Stimulated activated CD8-positive, alpha-beta memory T cell treated with anti-CD3 and anti-CD28 coated beads, Interleukin-15, amount 100 ng/mL, for 1 hour (primary cell): Measurements from ENCODE around the gene ACVR1B.

ENCODE experiments used
- DNase-seq: peaks from one replicate; pipeline ENCODE4 v3.0.0-alpha.2; 2020; ENCODE audit warnings: low read depth

Gene ACVR1B

DNA sequence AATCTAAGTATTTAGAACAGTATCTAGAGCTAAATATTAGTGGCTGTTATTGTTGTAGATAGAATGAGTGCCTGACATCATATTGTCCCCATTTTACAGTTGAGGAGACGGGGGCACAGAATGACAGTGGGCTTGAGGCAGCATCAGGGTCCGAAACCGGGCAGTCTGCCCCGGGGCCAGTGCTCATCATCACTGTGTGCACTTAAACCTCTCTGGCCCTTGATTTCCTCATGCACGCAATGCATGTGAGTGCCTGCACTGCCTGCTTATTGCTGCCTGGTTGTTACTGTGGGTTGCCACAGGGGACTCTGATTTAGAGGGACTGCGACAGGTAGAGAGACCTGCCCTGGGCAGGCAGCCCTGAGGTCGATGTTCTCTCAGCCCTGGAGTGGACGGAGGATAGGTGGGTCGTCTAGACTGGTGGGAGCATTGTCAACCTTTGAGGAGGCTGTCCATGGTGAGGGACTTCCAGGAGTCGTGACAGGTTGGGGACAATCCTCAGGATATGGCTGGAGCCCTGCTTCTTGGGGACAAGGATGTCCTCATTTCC lies 34.4 kb upstream of the ACVR1B start:
- DNase-seq: no peak

DNA sequence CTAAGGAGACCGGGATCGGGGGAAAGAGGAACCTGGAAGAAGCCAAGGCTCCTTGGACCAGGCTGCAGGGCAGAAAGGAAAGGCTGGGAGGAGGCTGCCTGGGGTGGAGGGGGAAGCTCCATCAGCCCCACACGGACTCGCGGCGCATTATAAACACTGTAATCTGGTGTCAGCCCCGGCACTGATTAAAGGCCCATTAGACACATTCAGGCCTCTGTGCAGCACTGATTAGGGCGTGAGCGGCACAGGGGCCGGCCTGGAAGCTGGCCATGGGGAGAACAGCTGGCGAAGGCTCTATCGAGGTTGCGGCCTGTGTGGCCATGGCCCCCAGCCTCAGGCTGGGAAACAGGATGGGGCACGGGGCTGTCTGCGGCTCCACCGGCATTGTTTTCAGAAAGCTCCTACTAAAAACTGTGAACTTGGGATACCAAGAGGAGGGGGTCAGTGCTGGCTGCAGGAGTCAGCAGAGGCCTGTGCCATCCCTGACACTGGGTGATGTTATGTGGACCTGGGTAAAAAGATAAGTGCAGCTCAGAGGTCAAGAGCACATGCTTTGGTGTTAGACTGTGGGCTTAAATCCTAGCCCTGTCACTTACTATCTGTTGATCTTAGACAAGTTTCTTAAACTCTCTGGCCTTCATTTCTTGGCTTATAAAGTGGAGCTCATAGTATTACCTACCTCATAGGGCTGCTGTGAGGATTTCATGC lies 33.6 kb upstream of the ACVR1B start:
- DNase-seq: no peak

DNA sequence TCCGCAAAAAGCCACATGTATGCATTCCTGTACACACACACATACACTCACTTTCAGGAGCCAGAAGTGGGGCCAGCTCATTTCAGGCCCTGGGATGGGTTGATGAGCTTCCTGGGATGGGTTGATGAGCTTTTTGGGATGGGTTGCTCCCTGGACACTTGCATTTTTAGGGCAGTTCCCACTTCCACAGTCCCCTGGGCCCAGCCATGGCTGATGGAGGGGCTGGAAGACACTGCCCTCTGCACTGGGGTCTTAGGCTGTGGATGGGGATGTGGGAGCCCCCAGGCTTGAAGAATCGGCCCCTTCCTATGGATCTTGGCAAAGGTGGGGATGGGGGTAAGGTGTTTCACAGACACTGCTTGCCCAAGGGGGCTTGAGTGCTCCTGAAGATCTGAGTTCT lies 31.5 kb upstream of the ACVR1B start:
- DNase-seq: no peak

DNA sequence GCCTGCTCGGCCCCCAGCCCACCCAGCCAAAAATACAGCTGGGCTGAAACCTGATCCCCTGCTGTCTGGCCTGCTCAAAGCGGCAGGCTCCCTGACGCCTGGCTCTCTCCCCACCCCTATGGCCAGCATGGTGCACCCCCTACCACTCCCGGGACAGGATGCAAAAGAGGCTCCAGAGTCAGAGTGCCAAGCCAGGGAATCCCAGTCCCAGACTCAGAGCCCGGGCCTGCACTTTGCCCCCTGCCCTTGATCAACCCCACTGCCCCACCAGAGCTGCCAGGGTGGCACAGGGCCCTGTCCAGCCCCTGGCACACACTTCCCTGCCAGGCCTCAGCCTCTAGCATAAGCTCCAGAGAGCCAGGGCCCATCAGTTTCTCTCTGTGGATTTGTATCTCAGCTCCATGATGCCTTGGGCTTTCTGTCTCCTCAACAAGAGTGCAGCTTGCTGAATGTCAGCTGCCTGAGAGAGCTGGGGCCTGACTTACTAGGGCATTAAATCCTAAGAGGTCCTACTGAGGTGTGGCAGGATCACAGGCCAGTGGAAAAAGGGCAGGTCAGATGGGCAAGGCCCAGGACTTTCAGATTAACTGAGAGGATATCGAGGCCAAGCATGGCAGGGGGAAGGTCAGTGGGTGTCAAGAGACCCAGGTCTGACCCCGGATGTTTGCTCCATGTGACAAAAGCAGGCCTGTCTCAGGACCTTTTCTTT lies 30.3 kb upstream of the ACVR1B start:
- no peak for DNase-seq

DNA sequence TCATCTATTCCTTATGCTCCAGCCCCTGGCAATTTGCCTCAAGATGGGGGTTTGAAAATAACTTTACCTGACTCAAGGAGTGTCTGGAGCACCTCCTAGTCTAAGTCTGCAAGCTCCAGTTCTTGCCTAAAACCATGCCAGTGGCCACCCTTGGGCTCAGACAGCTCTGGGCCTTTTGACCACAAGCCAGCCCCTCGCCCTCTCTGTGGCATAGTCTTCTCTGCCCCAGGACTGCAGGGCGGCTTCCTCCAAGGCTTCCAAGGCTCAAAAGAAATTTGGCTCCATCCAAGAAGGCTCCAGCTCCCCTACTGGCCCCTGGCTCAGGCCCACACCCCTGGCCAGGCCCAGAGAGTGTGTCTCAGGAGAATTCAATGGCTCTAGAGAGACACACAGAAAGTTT lies 29.4 kb upstream of the ACVR1B start:
- no peak for DNase-seq

DNA sequence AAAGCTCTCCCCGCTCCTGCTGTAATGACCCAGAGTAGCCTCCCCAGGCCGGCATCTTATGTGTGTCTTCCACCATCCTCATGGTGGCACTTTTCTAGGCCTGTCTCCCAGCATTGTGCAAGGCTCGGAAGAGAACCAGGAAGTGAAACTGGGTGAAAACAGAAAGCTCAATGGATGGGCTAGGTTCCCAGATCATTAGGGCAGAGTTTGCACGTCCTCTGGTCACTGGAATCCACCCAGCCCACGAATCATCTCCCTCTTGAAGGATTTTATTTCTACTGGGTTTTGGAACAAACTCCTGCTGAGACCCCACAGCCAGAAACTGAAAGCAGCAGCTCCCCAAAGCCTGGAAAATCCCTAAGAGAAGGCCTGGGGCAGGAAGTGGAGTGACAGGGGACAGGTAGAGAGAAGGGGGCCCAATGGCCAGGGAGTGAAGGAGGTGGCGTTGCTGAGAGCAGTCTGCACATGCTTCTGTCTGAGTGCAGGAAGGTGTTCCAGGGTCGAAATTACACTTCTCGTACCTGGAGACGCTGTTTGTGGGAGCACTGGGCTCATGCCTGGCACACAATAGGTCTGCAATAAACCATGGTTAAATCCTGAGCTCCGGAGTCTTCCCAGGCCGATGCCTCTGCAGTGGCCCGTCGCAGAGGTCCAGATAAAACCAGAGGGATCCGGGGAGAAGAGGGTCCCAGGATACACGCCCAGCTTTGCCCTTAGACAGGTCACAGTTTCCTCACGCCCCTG lies 28.6 kb upstream of the ACVR1B start:
- no peak for DNase-seq

DNA sequence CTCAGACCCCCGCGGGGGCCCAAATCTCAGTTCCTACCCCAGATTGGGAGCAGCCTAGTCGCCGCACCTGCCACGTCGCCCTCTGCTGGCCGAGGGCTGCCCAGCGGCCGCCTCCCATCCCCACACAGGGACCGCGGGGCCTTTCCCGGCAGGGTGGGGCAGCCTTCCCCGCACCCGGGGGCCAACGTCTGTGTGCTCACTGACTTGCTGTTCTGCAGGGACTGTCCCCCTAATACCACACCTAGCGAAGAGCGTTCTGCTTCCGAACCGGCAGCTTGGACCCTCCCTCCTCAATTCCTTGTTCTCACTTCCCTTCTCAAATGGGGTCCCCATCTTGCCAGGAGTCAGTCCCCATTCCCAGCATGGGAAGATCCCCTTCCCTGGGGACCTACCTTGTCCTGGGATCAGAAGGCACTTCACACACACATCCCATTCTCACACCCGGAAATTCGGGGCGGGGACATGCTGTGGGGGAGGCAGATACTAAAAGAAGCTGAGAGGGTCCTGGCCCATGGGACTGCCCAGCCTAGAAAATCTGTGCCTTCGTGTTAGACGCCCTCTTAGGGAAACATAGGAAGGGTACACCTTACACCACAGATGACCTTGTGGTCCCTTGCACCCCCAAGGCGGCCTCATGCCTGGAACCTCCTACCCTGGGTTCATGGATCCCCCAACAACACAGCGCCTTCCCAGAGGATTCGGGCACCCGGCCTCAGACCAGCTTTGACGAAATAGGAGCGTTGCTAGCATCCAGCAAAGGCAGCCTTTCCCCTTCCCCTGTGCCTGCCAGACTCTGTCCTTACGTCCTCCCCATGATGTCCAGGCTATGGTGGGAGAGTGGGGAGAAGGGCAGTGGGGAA lies 27.8 kb upstream of the ACVR1B start:
- DNase-seq: peak; percentile 21

DNA sequence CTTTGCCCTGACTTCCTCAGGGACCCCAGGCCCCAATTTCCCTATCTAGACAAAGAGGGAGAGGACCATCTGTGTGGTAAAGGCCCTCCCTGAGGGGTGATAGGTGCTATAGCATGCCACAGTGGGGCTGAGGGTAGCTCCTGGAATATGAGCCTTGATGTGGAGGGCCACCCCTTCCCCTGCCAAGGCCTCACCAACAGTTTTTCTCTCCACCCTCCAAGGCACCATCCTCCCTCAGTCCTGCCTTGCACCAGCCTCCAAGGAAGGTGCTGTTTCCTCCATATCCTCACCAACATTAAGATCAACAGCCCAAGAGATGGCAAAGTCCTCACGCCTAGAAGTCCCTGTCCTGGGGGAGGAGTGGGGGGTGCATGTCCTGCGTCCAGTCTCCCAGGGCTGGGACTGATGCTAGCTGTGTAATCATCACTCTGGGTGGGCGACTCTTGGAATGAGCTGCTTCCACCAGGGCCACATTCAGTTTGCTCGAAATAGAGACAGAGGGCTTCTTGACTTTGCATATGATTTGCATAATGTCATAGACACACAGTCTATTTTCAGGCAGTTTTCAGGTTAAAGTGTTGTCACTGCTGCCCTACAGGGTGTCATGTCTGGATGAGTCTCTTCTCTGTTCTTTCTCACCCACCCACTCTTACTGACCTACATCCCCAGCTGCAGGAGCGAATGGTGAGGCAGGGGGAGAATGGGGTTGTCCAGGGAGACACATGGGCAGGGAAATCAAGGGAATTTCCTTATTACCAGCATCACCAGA lies 26.8 kb upstream of the ACVR1B start:
- no peak for DNase-seq

DNA sequence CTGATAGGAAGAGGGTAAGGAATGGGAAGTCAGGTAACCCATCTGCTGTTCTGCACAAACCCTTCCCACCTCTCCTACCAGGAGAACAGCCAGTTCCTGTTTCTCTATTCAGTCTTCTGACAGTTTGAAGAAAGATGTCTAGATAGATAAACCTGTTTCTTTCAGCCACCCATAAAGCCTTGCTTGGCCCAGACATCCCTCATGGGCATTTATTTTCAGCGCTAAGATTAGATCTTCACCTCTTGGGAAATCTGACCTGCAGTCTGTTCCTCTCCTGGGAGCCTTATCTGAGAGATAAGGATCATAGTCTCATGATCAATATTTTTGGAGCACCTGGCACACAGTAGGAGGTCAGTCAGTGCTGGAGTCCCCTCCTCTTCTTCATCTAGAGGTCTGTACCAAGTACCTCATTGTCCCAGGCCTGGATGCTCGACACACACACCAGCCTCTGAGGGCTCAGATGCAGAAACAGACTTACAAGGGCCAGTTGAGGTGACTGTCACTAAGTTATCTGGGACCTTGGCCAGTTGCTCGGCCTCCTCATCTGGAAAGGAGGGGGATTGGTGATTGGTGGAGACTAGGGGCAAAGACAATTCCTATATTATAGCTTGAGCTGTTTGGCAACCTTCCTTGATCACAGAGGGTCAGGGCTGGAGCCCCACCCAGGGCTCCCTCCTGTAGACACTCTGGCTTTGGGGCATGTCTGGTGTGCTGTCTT lies 26.0 kb upstream of the ACVR1B start:
- no peak for DNase-seq

DNA sequence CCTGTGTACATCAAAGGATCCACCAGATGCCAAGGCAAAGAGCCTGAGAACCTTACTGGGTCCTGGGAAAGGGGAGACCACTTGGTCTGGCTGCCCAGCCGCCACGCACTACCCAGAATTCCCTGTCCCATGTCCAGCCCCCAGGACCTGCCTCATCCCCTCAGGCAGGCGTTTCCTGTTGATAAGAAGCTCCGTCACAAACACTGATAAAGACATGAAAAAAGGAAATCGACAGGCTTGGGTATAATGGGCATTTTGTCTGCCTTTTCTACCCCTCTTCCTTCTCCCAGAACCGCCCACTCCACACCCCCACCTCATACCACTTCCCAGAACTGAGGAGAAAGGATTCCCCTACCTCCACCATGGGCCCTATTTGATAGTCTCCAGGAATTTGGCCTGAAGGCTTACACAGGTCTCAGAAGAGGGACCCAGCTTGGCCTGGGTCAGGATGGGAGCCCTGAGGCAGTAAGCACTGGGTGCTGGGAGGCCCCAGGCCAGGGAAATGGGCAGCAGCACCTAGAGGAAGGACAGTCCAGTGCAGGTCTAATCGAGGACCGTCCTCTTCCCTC lies 25.4 kb upstream of the ACVR1B start:
- no peak for DNase-seq

DNA sequence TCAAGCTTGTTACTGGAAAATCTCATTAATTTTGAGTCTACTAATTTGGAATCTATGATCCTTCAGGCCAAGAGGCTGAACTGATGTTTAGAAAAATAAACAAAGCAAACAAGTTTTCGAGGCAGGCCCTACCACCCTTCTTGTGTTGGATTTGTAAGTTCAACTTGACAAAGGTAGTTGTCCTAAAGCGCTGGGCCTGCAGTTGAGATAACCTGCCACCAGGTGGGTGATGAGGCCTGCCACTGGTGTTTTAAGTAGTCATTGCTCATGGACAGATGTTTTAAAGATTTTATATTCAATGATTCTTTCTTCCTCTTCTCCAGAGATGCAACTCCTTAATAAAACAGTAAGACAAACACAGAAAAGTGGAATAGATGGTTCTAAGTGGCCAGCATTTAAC lies 24.8 kb upstream of the ACVR1B start:
- peak; percentile 22 for DNase-seq

DNA sequence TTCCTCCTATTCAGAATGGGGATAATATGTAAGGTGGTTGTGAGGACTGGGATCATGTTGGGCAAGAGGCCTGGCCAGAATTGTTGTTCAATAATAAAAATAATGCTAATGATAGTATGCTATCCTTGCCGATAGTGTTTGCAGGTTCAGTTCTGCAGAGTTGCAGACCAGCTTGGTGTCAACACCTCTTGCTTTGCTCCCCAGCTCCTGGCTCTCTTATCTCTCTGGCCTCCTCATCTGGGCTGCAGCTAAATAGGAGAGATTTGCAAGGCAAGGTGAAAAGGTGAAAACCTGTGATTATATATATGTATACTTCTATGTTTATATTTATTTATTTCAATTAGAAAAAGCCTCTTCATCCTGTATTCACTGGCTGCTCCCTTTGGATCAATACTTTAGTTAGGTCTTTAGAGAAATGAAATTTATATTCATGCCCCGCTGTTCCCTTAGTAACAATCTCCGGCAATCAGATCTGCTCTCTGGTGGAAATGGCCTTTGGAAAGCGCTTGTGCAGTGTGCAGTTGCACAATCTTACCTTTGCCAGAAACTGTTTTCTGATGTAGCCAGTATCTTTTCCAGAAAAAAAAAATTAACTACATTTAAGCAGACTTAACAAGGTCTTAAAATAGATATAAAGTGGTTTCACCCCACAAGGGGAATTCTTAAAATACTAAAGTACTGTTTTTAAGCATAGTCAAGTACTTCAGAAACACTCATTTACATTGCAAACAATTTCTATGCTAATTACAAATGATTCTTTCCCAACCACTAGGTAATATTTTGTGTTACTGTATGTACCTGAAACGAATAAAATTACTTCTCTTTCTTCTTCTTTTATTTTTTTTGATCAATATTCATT lies 19.1 kb upstream of the ACVR1B start:
- DNase-seq: no peak

DNA sequence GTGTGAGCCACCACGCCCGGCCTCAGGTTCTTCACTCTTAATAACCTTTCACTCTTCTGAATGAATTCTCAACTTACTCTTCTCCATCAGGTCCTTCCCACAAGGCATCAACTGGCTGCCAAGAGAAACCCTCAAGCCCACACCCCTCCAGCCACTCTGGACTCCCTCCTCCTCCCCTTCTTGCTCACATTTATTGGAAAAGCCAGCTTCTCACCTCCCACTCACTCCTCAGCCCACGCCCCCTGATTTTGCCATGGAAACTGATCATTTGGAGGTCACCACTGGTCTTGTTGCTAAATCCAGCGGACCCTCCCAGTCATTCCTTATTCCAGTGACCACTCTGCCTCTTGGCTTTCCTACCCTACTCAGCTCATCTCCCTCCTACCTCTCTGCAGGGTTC lies 17.4 kb upstream of the ACVR1B start:
- no peak for DNase-seq

DNA sequence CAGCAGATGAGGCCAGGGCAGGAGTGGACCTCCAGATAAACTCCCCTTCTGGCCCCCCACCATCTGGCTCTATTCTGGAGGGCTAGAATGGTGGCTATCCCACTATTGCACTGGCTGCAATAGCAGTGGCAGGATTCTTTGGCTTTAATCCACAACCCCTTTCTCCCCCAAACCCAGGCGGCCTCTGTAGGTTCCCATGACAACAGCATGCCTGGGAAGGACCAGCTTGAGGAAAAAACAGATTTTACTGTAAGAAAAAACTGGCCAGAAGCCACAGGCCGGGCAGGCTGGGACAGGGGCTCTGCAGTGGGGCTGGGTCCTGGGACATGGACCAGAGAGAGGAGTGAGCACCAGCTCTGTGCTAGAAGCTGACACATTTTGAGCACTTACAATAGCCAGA lies 13.6 kb upstream of the ACVR1B start:
- DNase-seq: no peak

DNA sequence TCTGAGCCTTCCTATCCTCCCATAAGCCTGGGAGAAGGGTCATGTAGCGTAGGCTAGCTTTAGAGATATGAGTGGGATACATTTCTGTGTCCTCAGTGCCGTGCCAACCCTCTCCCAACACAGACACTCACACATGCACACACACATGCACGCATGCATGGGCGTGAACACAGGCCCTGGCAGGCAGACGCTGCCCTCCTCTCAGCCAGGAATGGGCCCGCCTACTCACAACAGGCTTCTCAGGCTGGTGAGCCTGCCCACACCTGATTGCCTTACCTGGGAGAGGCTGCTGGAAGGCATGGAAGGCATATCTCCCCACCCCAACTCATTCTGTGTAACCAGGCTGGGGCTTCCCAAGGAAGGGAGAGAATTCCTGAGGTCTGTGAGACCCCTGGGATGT lies 12.8 kb upstream of the ACVR1B start:
- no peak for DNase-seq

DNA sequence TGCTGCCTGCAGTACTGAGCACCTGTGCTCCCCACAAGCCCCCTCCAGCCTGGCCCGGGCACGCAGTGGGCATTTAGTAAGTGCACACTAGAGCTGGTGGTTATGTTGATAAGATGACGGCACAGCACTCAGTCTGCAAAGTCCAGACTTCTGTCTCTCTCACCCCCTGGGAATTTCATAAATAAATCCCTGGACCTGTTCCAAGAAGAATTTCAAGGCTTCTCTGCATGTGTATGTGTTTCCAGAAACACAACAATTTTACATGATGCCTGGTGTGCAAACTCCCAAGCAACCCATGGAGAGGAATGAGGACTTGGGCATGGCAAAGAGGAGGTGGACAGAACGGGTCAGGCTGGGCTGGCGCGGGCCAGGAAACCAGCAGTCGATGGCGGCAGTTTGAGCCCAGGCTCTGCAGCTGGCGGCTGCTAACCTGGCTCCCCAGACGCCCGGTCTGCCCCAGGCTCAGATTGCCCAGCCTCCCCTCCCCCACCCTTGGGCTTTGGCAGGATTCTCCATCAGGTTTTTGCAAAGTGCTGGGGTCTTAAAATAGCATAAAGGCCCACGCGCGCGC lies 10.4 kb upstream of the ACVR1B start:
- no peak for DNase-seq

DNA sequence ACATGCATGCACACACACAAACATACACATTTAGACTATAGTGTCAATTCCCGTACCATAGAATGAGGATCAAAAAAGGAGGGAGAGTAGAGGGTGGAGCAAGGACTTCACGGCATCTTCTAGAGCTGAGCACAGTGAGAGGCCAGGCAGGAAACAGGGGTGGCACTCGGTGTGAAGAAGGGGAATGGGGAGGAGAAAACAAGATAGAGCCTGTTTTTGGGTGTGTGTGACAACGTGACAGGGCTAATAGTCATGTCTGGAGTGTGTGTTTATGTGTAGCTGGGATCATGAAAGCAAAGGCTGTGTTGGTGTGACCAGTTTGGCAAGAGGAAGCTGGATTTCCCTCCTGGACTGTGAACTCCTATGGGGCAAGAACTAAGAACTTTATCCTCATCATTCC lies 9.9 kb upstream of the ACVR1B start:
- DNase-seq: no peak

DNA sequence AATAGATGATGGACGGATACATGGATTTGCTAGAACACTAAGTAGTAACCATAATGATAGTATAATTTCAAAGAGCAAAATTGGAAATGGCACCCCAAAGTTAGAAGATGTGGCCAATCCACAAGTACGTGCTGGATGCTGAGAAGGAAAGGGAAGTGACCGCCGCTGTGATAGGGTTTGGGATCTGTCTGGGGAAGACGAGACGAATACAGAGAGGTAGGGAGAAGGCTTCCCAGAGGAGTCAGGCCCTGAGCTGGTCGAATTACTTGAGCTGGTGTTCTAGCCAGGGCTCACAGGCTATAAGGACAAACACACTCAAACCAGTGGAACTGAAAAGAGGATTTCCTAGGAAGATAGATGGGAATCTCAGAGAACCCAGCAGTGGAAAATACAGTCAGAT lies 9.4 kb upstream of the ACVR1B start:
- no peak for DNase-seq

DNA sequence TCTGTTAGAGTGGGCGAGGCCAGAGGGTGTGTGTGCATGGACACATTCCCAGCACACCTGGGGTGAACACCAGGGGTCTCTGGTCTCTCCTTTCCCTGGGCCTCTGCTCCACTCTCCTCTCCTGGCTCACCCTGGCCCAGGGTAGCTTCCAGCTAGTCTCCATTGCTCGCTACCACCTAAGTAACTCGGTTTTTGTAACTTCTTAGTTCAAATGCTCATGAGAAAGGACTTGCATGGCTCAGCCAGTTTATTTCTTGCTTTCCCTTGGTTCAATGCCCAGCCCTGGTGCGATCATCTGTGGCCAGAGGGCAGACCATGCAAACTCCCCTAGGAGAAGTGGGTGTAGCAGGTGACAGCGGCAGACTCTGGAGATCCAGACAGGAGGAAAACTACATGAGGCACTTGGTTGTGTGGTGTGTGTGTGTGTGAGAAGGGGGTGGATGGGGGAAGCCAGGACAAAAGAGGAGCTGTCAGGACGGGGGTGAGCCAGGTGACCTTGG lies 8.9 kb upstream of the ACVR1B start:
- DNase-seq: no peak
